GDM1 (cell line): ENCODE measurements around the gene NPEPL1.
"Not testable (repeated sequence)": the region's sequence is repeated elsewhere in the genome, so short reads cannot be mapped to it uniquely, and the experiment has no call there.

ENCODE experiments used
- DNase-seq: peaks from one replicate; lab custom pipeline; 2025; lab: John Stamatoyannopoulos, UW

Gene NPEPL1

GRCh38 chr20:58692579-58693225, at the start of gene NPEPL1:
Gene NPEPL1 (plus strand): TSS chr20:58692800. CDS start chr20:58692901, 101 bp downstream.
- no peak for DNase-seq

DNA sequence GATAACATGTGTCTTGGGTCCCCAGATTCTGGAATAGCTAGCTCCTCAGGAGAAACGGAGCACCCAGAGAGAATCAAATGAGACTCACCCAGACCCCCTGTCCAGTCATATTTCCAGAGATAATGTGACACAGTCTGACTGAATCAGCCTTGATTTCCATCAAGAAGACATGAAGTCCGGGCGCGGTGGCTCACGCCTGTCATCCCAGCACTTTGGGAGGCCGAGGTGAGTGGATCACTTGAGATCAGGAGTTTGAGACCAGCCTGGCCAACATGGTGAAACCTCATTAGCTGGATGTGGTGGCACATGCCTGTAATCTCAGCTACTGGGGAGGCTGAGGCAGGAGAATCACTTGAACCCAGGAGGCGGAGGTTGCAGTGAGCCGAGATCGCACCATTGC, 49.7 kb upstream of the NPEPL1 start:
- not testable (repeated sequence) for DNase-seq

GRCh38 chr20:58645412-58645968, 47.1 kb upstream of the NPEPL1 start:
- no peak for DNase-seq

GRCh38 chr20:58646257-58646656, 46.3 kb upstream of the NPEPL1 start:
- no peak for DNase-seq

DNA sequence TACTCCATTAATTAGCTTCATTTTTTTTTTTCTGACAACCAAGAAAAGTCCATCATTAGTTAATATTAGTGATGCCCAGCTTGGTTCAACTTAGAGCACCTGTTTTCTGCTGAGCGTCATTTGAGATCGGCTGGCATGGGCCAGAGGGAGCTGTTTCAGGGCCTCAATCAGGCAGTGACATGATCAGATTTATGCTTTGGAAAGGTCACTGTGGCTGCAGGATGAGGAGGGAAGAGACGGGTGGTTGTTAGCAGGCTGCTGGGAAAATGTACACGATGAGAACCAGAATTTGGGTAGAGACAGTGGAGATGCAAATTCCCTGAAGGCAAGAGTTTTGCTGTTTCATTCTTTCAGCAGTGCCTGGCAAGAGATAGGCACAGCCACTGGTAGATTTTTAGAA, 45.9 kb upstream of the NPEPL1 start:
- no peak for DNase-seq

GRCh38 chr20:58647162-58647795, 45.3 kb upstream of the NPEPL1 start:
- no peak for DNase-seq

GRCh38 chr20:58647796-58648501, 44.7 kb upstream of the NPEPL1 start:
- DNase-seq, result no peak

DNA sequence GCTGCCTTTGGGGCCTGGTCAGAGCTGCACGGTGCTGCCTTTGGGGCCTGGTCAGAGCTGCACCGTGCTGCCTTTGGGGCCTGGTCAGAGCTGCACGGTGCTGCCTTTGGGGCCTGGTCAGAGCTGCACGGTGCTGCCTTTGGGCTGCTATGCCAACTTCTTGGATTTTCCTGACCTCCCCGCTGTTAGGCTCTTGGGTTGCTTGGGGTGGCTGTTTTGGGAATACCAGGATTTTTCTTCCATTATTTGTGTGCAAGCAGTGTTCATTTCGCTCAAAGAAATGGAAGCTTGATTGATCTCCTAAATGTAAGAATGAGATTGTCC, 44.1 kb upstream of the NPEPL1 start:
- not testable (repeated sequence) for DNase-seq

- no peak for DNase-seq
Observed at GRCh38 chr20:58649288-58650180, 43.1 kb upstream of the NPEPL1 start.

GRCh38 chr20:58650181-58650775, 42.3 kb upstream of the NPEPL1 start:
- DNase-seq, result no peak

DNA sequence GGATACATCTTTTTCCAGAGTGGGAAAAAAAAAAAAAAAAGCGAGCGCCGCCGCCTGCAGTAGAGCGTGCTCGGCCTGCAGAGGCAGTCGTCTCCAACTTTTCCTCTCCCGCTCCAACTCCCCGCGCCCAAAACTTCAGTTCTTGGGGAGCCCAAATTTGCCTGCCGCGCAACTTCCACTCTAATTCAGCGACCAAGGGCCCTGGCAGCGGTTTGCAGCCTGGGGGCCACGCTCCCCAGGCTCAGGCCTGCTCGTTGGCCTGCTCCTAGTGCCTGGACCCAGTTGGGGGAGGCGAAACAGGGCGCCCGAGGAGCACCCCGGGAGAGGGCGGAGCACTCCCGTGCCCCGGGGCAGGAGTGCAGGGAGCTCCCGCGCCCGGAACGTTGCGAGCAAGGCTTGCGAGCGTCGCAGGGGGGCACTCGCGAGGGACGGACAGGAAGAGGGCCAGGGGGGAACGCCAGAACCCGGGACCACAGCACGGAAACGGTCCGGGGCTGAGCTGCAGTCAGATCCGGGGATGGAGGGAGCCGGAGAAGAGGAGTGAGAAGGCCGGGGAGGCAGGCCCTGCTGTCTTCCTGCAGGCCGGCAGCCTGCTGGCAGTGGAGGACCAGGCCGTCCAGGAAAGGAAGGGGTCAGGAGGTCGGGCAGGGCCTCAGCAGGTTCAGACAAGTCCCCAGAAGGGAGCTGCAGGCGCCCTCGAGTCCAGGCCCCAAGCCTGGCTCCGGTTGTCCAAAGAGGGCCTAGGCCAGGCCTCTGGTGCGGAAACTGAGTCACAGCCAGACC, 41.6 kb upstream of the NPEPL1 start, which contains the start of gene STX16:
Gene STX16, plus strand, starts transcription at position 508 of the 783 bp plus-strand sequence. CDS start 724 bp downstream, outside the sequence.
- peak; percentile 86 for DNase-seq

- DNase-seq, result no peak
Observed at GRCh38 chr20:58651559-58651945, 41.0 kb upstream of the NPEPL1 start.

DNA sequence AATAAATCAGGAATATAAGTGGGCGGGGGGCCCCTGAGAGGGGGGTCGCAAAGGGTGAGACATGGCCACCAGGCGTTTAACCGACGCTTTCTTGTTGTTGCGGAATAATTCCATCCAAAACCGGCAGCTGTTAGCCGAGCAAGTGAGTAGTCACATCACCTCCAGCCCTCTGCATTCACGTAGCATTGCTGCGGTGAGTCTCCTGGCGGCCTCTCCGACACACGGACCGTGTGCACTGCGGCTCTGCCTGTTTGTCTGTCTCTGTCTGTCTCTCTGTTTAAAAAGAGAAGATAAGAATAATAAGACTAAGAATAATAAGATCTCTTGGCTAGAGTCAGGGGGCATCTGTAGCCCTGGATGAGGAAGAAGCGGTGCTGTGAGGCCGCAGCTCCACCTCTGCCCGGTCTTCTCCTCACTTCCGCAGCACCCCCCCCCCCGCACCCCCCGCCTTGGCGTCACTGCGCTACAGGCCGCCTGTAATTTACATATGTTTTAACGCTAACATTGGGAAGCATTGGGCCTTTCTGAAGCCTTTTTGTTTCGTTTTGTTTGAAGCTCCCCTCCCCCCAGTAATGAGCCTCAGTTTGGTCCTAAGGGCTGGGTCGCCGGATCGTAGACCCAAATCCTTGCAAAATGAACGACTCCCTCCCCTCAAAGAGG, 40.5 kb upstream of the NPEPL1 start:
- peak; percentile 75 for DNase-seq

- DNase-seq, result no peak
Observed at GRCh38 chr20:58652606-58653294, 39.9 kb upstream of the NPEPL1 start.

GRCh38 chr20:58654337-58654736, 38.3 kb upstream of the NPEPL1 start:
- no peak for DNase-seq

- DNase-seq, result no peak
Observed at GRCh38 chr20:58655328-58656107, 37.1 kb upstream of the NPEPL1 start.

DNA sequence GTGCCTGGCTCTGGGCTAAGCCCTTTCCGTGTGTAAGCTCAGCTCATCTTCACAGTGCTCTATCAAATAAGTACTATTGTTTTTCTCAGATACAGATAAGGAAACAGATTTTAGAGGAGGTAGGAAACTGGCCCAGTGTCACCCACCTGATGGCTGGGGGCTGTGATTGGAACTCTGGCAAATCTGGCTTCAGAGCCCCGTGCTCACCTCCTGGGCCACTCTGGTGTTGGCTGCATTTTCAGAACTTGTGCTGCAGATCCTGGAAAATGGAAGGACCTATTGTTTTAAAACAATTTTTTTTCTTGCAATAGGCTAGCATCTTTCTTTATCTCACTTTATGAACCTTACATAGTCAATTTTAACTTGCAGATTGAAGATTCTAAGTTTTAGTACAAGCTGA, 35.8 kb upstream of the NPEPL1 start:
- DNase-seq, result no peak

- no peak for DNase-seq
Observed at GRCh38 chr20:58657262-58657661, 35.3 kb upstream of the NPEPL1 start.

- no peak for DNase-seq
Observed at GRCh38 chr20:58657986-58658385, 34.6 kb upstream of the NPEPL1 start.
